Thyroid gland (tissue), 4 donors: ENCODE measurements around the gene MYLK4. TPM values are rescaled to one million over a fixed set of nuclear protein-coding genes. Genes with fewer than 3 reads are reported as not detected.

Experiments
- DNase-seq, 2 donors: peaks; one replicate each; pipeline ENCODE4 v3.0.0-alpha.2; 2019
- H3K27ac ChIP-seq, 3 donors: fragments of 200-600 bp; sonication (generic); 1 replicate in 2 of 3; 2 replicates in 1 of 3; pipeline ENCODE4 v1.5.1; 2016 to 2019; ENCODE audit warnings: mild to moderate bottlenecking in 1 of 3, moderate library complexity in 1 of 3
- H3K27me3 ChIP-seq: fragments of 200-600 bp; sonication (generic); one replicate; pipeline ENCODE4 v1.5.1; 2019
- H3K36me3 ChIP-seq, 2 donors: fragments of 200-600 bp; sonication (generic); one replicate each; pipeline ENCODE4 v1.5.1; 2016 to 2019
- H3K4me1 ChIP-seq, 2 donors: fragments of 200-600 bp; sonication (generic); one replicate each; pipeline ENCODE4 v1.5.1; 2017 to 2019
- H3K4me3 ChIP-seq, 3 donors: fragments of 200-600 bp; sonication (generic); replicated peaks in 1 of 3; 1 replicate in 2 of 3; 2 replicates in 1 of 3; pipeline ENCODE4 v1.5.1; 2016; ENCODE audit warnings: mild to moderate bottlenecking in 1 of 3
- H3K9me3 ChIP-seq: fragments of 200-600 bp; sonication (generic); one replicate; pipeline ENCODE4 v1.5.1; 2017
- POLR2A ChIP-seq, 2 donors: fragments of 450-650 bp; IDR thresholded peaks; one replicate each; pipeline ENCODE4 v1.6.1; 2017; ENCODE audit warnings: antibody characterized with exemption in 2 of 2, mild to moderate bottlenecking in 2 of 2, moderate library complexity in 1 of 2
- WGBS, 2 donors: methylation state at CpG; one replicate each; pipeline ENCODE4 v1.1.5; 2017; 5-methylcytosine and 5-hydroxymethylcytosine counted together
- intact Hi-C: fragments of 100-400 bp; cut with DNase I; formaldehyde crosslinking; loops from one replicate; pipeline ENCODE4 v1.15.1; 2023
- total RNA-seq, 4 donors: library from RNA; depleted of rRNA; stranded (reverse); fragments of >200 nt; gene quantifications; one replicate each; pipeline ENCODE4 v1.2.3, GENCODE V29; 2016
- TF ChIP-seq, protein P1 (sequence below), 6 experiments: fragments of 200-600 bp in 3 of 6; fragments of 450-650 bp in 3 of 6; sonication (generic) in 3 of 6; IDR thresholded peaks; one replicate each; pipeline ENCODE4 v1.5.1; 2016 to 2019; ENCODE audit warnings: antibody characterized with exemption in 6 of 6, mild to moderate bottlenecking in 2 of 6, inconsistent platforms in 1 of 6, moderate library complexity in 1 of 6

Gene MYLK4
- total RNA-seq, 4 donors from 2014 or later: 0.94 to 1.8 (median 1.1) TPM

DNA sequence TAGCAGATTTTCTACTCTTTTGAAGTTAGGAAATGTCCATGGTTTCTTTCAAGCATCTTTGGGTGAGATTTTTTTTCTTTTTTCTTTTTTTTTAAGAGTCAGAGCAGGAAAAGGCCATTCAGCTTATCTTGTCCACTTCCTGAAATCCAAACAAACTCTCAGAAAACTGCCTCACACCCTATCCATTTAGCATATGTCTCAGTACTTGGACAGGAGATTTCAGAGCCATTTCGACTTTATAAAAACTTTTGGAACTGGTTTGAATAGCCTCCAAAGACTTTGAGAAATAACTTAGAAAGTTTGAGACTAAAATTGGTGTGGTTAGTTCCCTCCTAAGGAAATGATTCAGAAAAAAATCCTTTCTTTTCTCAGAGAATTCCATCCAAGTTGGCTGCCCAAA, 125.1 kb downstream of the MYLK4 start:
- WGBS, 2 donors: 20 to 26% methylated on average over 1 of the region's 1 CpG
- H3K27me3 ChIP-seq: no peaks in the 10 kb centered on the region
- no peak overlapping the region for H3K4me3 ChIP-seq
- H3K9me3 ChIP-seq: no peaks in the 10 kb centered on the region
- no peaks in the 10 kb centered on the region for H3K36me3 ChIP-seq
- H3K4me1 ChIP-seq: peaks cover 0 to 2% of the 10 kb centered on the region in 2 donors
- H3K27ac ChIP-seq: no peak overlapping the region
- no peak for TF ChIP-seq POLR2A (IDR thresholded peaks at IDR 0.05)
- TF ChIP-seq, protein P1, sequence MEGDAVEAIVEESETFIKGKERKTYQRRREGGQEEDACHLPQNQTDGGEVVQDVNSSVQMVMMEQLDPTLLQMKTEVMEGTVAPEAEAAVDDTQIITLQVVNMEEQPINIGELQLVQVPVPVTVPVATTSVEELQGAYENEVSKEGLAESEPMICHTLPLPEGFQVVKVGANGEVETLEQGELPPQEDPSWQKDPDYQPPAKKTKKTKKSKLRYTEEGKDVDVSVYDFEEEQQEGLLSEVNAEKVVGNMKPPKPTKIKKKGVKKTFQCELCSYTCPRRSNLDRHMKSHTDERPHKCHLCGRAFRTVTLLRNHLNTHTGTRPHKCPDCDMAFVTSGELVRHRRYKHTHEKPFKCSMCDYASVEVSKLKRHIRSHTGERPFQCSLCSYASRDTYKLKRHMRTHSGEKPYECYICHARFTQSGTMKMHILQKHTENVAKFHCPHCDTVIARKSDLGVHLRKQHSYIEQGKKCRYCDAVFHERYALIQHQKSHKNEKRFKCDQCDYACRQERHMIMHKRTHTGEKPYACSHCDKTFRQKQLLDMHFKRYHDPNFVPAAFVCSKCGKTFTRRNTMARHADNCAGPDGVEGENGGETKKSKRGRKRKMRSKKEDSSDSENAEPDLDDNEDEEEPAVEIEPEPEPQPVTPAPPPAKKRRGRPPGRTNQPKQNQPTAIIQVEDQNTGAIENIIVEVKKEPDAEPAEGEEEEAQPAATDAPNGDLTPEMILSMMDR (IDR thresholded peaks at IDR 0.05): no peak
- intact Hi-C loops: no loop called here
- no peak for DNase-seq

DNA sequence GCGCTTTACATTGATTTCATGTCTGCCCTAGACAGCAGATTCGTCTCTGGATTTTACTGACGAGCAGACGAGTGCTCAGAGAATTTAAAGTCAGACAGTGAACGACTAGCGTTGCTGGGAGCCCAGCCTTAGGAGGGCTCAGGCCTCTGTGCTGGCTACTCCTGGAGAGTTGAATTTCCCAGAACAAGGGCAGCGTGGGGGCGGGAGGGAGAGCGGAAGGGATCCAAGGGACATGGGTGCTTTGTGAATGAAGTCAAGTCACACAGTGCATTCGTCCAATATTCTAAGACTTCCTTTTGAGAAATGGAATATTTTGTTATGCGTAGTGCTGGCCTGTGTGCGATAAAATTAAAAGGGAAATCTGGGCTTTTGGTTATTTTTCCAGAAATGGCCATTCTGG, 126.5 kb downstream of the MYLK4 start:
- Histone ChIP-seq H3K27me3 (no peaks in the 10 kb centered on the region), H3K4me3 (no peak overlapping the region), H3K36me3 (no peaks in the 10 kb centered on the region), H3K4me1 (peaks cover 0 to 2% of the 10 kb centered on the region in 2 donors), H3K9me3 (no peaks in the 10 kb centered on the region), H3K27ac (no peak overlapping the region)
- no peak for TF ChIP-seq POLR2A (IDR thresholded peaks at IDR 0.05)
- TF ChIP-seq, protein P1 (IDR thresholded peaks at IDR 0.05): no peak
- DNase-seq: no peak
- 82 to 87% methylated on average over 12 of the region's 12 CpGs for WGBS, 2 donors
- intact Hi-C loops: no loop called here

DNA sequence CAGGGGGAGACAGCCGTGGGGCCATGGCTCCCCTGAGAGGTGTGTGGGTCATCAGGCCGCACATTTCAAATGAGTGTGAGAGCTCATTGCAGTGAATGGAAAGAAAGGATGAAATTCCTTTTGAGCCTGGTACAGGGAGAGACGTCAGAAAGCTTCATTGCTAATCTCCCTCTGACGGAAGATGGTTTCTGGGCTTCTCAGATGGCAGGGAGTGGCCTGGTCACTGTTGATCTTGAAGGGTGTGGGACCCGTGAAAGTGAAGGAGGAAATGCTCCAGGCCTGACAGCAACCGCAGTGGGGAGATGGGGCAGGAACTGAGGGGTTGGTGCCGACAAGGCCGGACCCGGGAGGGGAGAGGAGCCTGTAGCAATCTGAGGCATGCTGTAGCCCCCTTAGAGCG, 127.4 kb downstream of the MYLK4 start:
- WGBS, 2 donors: 77 to 78% methylated on average over 10 of the region's 10 CpGs
- TF ChIP-seq, protein P1 (IDR thresholded peaks at IDR 0.05): no peak
- TF ChIP-seq POLR2A (IDR thresholded peaks at IDR 0.05): no peak
- no peak for DNase-seq
- intact Hi-C loops: no loop called here
- Histone ChIP-seq H3K9me3 (no peaks in the 10 kb centered on the region), H3K27me3 (no peaks in the 10 kb centered on the region), H3K4me1 (peaks cover 0 to 2% of the 10 kb centered on the region in 2 donors), H3K27ac (peak overlapping the region in 1 of 3 donors; percentile 10), H3K36me3 (no peaks in the 10 kb centered on the region), H3K4me3 (no peak overlapping the region)

DNA sequence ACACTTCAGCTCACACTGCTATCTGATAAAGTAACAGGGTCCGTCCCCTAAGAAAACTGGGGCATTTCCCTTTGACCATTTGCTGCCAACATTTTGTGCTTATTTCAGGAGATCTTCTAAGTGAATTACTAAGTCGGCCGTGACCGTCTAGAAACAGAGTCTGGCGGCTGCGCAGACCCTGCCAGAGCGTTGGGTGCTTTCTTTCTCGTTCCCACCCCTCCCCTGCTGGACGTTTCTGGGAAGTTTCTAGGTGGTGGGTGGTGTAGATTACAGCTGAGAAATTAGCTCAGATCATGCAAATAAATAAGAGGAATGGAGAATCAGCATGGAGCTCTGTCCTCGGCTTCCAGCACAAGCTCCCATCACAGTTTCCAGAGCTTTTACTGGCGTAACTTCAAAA, 128.1 kb downstream of the MYLK4 start:
- TF ChIP-seq, protein P1 (IDR thresholded peaks at IDR 0.05): peak in 1 of 6 experiments; percentile 18
- no peak for TF ChIP-seq POLR2A (IDR thresholded peaks at IDR 0.05)
- no peaks in the 10 kb centered on the region for H3K9me3 ChIP-seq
- H3K4me3 ChIP-seq: no peak overlapping the region
- H3K27ac ChIP-seq: no peak overlapping the region
- H3K4me1 ChIP-seq: peaks cover 0 to 2% of the 10 kb centered on the region in 2 donors
- H3K27me3 ChIP-seq: no peaks in the 10 kb centered on the region
- DNase-seq: peak; percentile 33 to 47
- intact Hi-C loops: no loop called here
- no peaks in the 10 kb centered on the region for H3K36me3 ChIP-seq
- WGBS, 2 donors: 46 to 47% methylated on average over 11 of the region's 11 CpGs

DNA sequence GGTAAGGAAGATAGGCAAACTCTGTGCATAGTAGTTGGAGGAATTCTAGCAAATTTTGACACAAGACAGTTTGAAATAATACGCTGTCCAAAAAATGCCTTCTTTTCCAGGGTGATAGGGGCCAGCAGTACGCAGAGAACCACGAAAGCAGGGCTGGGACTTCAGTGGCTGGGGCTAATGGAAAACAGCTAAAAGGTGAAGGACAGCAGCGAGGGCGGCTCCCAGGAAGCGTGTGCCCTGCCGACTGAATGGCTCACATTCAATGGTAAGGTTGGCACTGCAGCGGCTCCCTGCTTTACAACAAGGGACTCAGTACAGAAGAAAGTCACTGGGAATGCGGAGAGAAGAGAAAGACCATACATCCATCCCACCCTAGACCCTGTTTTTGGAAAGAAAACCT, 131.1 kb downstream of the MYLK4 start:
- WGBS, 2 donors: 92% methylated on average over 9 of the region's 9 CpGs
- H3K4me1 ChIP-seq: peaks cover 0 to 2% of the 10 kb centered on the region in 2 donors

More for the DNA sequence above, 131.1 kb downstream of the MYLK4 start:
- Histone ChIP-seq H3K4me3 (no peak overlapping the region), H3K36me3 (no peaks in the 10 kb centered on the region), H3K27me3 (no peaks in the 10 kb centered on the region), H3K9me3 (no peaks in the 10 kb centered on the region), H3K27ac (no peak overlapping the region)
- TF ChIP-seq POLR2A (IDR thresholded peaks at IDR 0.05): no peak
- TF ChIP-seq, protein P1 (IDR thresholded peaks at IDR 0.05): no peak
- no peak for DNase-seq
- intact Hi-C loops: no loop called here
